GM18519 (cell line): ENCODE measurements around the gene FBXO5.
"Not testable (repeated sequence)": the region's sequence is repeated elsewhere in the genome, so short reads cannot be mapped to it uniquely, and the experiment has no call there.

Experiments
- ATAC-seq: cut with Tn5 transposase; IDR thresholded peaks from one replicate; pipeline ENCODE4 v1.9.1; 2021; ENCODE audit warnings: mild to moderate bottlenecking, moderate library complexity; ENCODE audit not compliant: unreplicated experiment, low FRiP score

Gene FBXO5

GRCh38 chr6:152982904-152983636 is at the start of gene FBXO5:
FBXO5 (minus strand) TSS chr6:152983041; CDS start chr6:152982959, 82 bp downstream.
- ATAC-seq, result peak; percentile 84

GRCh38 chr6:153032255-153032882 is 49.5 kb upstream of the FBXO5 start:
- ATAC-seq, result no peak

GRCh38 chr6:153031335-153031955 is 48.6 kb upstream of the FBXO5 start:
- no peak for ATAC-seq

GRCh38 chr6:153028963-153029362 is 46.1 kb upstream of the FBXO5 start:
- no peak for ATAC-seq

- ATAC-seq, result no peak
Observed at GRCh38 chr6:153028286-153028685, 45.4 kb upstream of the FBXO5 start.

- no peak for ATAC-seq
Observed at GRCh38 chr6:153027480-153027879, 44.6 kb upstream of the FBXO5 start.

- ATAC-seq, result no peak
Observed at GRCh38 chr6:153024709-153025017, 41.8 kb upstream of the FBXO5 start.

GRCh38 chr6:153023977-153024708 is 41.3 kb upstream of the FBXO5 start:
- peak; percentile 100 for ATAC-seq

GRCh38 chr6:153018355-153018754 is 35.5 kb upstream of the FBXO5 start:
- ATAC-seq, result no peak

- ATAC-seq, result no peak
Observed at GRCh38 chr6:153016846-153017245, 34.0 kb upstream of the FBXO5 start.

- ATAC-seq, result no peak
Observed at GRCh38 chr6:153015094-153015640, 32.3 kb upstream of the FBXO5 start.

- ATAC-seq, result no peak
Observed at GRCh38 chr6:153013438-153013837, 30.6 kb upstream of the FBXO5 start.

- ATAC-seq, result no peak
Observed at GRCh38 chr6:153012856-153013255, 30.0 kb upstream of the FBXO5 start.

GRCh38 chr6:153003366-153003690 is 20.5 kb upstream of the FBXO5 start:
- ATAC-seq, result no peak

- ATAC-seq, result peak; percentile 92
Observed at GRCh38 chr6:153002613-153003365, 19.9 kb upstream of the FBXO5 start, which contains the start of gene MTRF1L. MTRF1L (minus strand) TSS chr6:153002709; CDS start chr6:153002685, 24 bp downstream.

GRCh38 chr6:153001767-153002612 is 19.1 kb upstream of the FBXO5 start:
- ATAC-seq, result no peak

- ATAC-seq, result not testable (repeated sequence)
Observed at GRCh38 chr6:153000790-153001189, 17.9 kb upstream of the FBXO5 start.

- no peak for ATAC-seq
Observed at GRCh38 chr6:153000243-153000642, 17.4 kb upstream of the FBXO5 start.

- ATAC-seq, result not testable (repeated sequence)
Observed at GRCh38 chr6:152999538-152999937, 16.7 kb upstream of the FBXO5 start.
